ENCODE data around the gene LENG8.

DNA sequence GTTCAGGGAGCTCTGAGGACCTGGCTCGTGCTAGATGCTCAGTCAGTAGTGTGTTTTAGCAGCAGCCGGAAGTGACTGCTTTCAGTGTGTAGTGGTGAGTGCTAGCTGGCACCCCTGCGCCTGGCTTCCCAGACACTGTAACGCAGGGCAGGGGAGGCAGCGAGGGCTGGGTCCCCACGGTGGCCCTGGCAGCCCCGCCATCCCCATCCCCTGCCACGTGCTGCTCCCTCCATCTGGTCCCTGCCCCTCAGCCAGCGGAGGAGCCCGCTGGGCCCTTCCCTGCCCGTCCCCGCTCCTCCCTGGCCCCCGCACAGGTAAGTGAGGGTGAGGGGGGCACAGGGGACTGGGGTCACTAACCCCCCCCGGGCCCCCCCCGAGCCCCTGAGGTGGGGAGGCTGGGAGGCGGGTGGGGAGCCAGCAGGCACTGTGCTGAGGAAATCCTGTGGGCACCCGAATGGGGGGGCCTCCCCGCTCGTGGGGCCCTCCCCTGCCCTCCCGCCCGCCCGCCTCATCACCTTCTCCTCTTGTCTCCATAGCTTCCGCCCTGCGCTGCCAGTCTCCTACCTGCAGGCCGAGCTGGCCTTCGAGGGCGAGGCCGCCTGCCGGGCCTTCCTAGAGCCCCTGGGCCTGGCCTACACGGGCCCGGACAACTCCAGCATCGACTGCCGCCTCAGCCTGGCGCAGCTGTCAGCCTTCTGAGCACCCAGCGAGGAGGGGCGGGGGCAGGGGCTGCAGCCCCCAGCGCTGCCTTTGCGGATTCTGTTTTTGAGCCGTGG lies 11.4 kb downstream of the LENG8 start:
- no peak for TF ChIP-seq ZNF274 (IDR thresholded peaks at IDR 0.05; ENCODE audit: borderline replicate concordance, extremely low read depth, low read length)
- TF ChIP-seq, protein P1, sequence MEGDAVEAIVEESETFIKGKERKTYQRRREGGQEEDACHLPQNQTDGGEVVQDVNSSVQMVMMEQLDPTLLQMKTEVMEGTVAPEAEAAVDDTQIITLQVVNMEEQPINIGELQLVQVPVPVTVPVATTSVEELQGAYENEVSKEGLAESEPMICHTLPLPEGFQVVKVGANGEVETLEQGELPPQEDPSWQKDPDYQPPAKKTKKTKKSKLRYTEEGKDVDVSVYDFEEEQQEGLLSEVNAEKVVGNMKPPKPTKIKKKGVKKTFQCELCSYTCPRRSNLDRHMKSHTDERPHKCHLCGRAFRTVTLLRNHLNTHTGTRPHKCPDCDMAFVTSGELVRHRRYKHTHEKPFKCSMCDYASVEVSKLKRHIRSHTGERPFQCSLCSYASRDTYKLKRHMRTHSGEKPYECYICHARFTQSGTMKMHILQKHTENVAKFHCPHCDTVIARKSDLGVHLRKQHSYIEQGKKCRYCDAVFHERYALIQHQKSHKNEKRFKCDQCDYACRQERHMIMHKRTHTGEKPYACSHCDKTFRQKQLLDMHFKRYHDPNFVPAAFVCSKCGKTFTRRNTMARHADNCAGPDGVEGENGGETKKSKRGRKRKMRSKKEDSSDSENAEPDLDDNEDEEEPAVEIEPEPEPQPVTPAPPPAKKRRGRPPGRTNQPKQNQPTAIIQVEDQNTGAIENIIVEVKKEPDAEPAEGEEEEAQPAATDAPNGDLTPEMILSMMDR (IDR thresholded peaks at IDR 0.05; ENCODE audit: control extremely low read depth in 1 of 3, insufficient read depth in 1 of 3, low read depth in 1 of 3, low read length in 3 of 3), result no peak
- no peak for TF ChIP-seq SIX5 (IDR thresholded peaks at IDR 0.05; ENCODE audit: low read depth, low read length)
- TF ChIP-seq MAFK (IDR thresholded peaks at IDR 0.05; ENCODE audit: low read depth, low read length), result no peak

All from H1 (cell line).